Stimulated activated CD4-positive, alpha-beta T cell treated with anti-CD3 and anti-CD28 coated beads, Interleukin-4, amount 100 ng/mL, for 24 hours (primary cell): ENCODE measurements around the gene PGPEP1.
A peak's percentile ranks its signal among the peaks of the same experiment; 100 is the strongest.
"Not testable (repeated sequence)": the region's sequence is repeated elsewhere in the genome, so short reads cannot be mapped to it uniquely, and the experiment has no call there.

Experiments used
- DNase-seq: peaks from one replicate; pipeline ENCODE4 v3.0.0-alpha.2; 2020

Gene PGPEP1

GRCh38 chr19:18392417-18392816 lies 52.0 kb downstream of the PGPEP1 start:
- DNase-seq, result no peak

GRCh38 chr19:18392926-18393325 lies 52.5 kb downstream of the PGPEP1 start:
- DNase-seq, result no peak

GRCh38 chr19:18393836-18394235 lies 53.4 kb downstream of the PGPEP1 start:
- no peak for DNase-seq

GRCh38 chr19:18396471-18397241 lies 56.3 kb downstream of the PGPEP1 start:
- no peak for DNase-seq

GRCh38 chr19:18397242-18398202 lies 57.1 kb downstream of the PGPEP1 start, which contains the start of gene LRRC25:
Gene LRRC25 (minus strand): TSS chr19:18397622. CDS start chr19:18396963, 659 bp downstream.
- DNase-seq, result no peak

GRCh38 chr19:18399008-18399407 lies 58.6 kb downstream of the PGPEP1 start:
- no peak for DNase-seq

- no peak for DNase-seq
Observed at GRCh38 chr19:18401580-18402112, 61.2 kb downstream of the PGPEP1 start.

GRCh38 chr19:18402455-18403248 lies 62.3 kb downstream of the PGPEP1 start:
- not testable (repeated sequence) for DNase-seq

- not testable (repeated sequence) for DNase-seq
Observed at GRCh38 chr19:18405754-18406153, 65.4 kb downstream of the PGPEP1 start.

GRCh38 chr19:18406749-18407148 lies 66.4 kb downstream of the PGPEP1 start:
- DNase-seq, result no peak

- no peak for DNase-seq
Observed at GRCh38 chr19:18408053-18408476, 67.7 kb downstream of the PGPEP1 start.

GRCh38 chr19:18412610-18413239 lies 72.3 kb downstream of the PGPEP1 start:
- DNase-seq, result no peak

GRCh38 chr19:18414504-18415177 lies 74.2 kb downstream of the PGPEP1 start:
- no peak for DNase-seq

GRCh38 chr19:18415178-18415867 lies 74.9 kb downstream of the PGPEP1 start:
- no peak for DNase-seq

- peak; percentile 60 for DNase-seq
Observed at GRCh38 chr19:18416778-18417249, 76.4 kb downstream of the PGPEP1 start.

GRCh38 chr19:18417250-18418028 lies 77.0 kb downstream of the PGPEP1 start:
- no peak for DNase-seq

GRCh38 chr19:18418029-18418482 lies 77.7 kb downstream of the PGPEP1 start:
- DNase-seq, result no peak

GRCh38 chr19:18418483-18419194 lies 78.2 kb downstream of the PGPEP1 start:
- peak; percentile 42 for DNase-seq

GRCh38 chr19:18419195-18419698 lies 78.8 kb downstream of the PGPEP1 start, which contains the start of gene SSBP4:
Gene SSBP4 (plus strand): TSS chr19:18419398. CDS start chr19:18419649, 251 bp downstream.
- peak; percentile 61 for DNase-seq
